HFF-Myc (cell line): ENCODE measurements around the gene NR1I3.

Experiments
- DNase-seq: peaks from one replicate; pipeline ENCODE4 v3.0.0-alpha.2; 2011; ENCODE audit warnings: low read depth; ENCODE audit errors: extremely low read depth
- H3K4me3 ChIP-seq: replicated peaks from 2 replicates; pipeline ENCODE4 v1.5.1; 2011; ENCODE audit warnings: low read depth, mild to moderate bottlenecking, control low read depth, low read length
- CTCF ChIP-seq: IDR thresholded peaks from 2 replicates; pipeline ENCODE4 v1.5.1; 2012; ENCODE audit warnings: mild to moderate bottlenecking, low read depth, low read length, control low read depth; ENCODE audit errors: missing control alignments

The NR1I3 gene

GRCh38 chr1:161219078-161219892 is 18.7 kb downstream of the NR1I3 start:
- no peak for TF ChIP-seq CTCF
- DNase-seq, result no peak
- H3K4me3 ChIP-seq, result no peak overlapping the region

- no peak overlapping the region for H3K4me3 ChIP-seq
- no peak for TF ChIP-seq CTCF
Observed at GRCh38 chr1:161218301-161219077, 19.5 kb downstream of the NR1I3 start.

GRCh38 chr1:161217831-161218230 is 20.2 kb downstream of the NR1I3 start:
- no peak overlapping the region for H3K4me3 ChIP-seq
- no peak for TF ChIP-seq CTCF
- no peak for DNase-seq

More at GRCh38 chr1:161218301-161219077, 19.5 kb downstream of the NR1I3 start:
- no peak for DNase-seq

GRCh38 chr1:161216945-161217712 is 20.9 kb downstream of the NR1I3 start:
- DNase-seq, result no peak
- TF ChIP-seq CTCF, result no peak
- H3K4me3 ChIP-seq, result no peak overlapping the region

- DNase-seq, result no peak
- no peak for TF ChIP-seq CTCF
- H3K4me3 ChIP-seq, result no peak within 1 kb of the TSS
Observed at GRCh38 chr1:161215076-161215475, 22.9 kb downstream of the NR1I3 start, which contains the start of gene FCER1G. Gene FCER1G (plus strand): TSS chr1:161215295. CDS start chr1:161215322, 27 bp downstream.

GRCh38 chr1:161214369-161214768 is 23.6 kb downstream of the NR1I3 start:
- DNase-seq, result no peak
- no peak for TF ChIP-seq CTCF
- no peak overlapping the region for H3K4me3 ChIP-seq
